ENCODE results near the gene PPP1R1C. TPM values are rescaled to one million over a fixed set of nuclear protein-coding genes. Genes with fewer than 3 reads are reported as not detected.
"Not testable (repeated sequence)": the region's sequence is repeated elsewhere in the genome, so short reads cannot be mapped to it uniquely, and the experiment has no call there.

The PPP1R1C gene
- total and polyA plus RNA-seq, 10 donors: 0.24 to 0.48 (median 0.32) TPM; not detected in 5

DNA sequence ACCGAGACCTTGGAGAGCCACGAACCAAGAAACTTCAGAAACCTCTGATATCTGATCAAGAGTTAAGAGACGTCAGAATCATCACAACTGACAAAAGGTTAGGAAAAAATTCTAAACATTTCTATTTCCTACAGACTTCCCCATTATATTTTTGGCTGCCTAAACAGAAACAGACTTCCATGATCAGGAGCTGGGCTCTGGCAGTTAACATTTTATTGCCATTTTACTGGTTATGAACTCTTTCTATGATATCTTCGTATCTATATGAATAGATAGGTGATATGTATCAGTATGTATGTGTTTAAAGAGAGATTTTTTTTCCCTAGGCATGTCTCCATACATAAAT, 31.1 kb upstream of the PPP1R1C start:
- intact Hi-C loops (cut with DNase I; ENCODE audit: low total_unique reads): no loop called here
- H3K4me3 ChIP-seq: peak overlapping the region in 2 of 8 donors; percentile 25 to 61

DNA sequence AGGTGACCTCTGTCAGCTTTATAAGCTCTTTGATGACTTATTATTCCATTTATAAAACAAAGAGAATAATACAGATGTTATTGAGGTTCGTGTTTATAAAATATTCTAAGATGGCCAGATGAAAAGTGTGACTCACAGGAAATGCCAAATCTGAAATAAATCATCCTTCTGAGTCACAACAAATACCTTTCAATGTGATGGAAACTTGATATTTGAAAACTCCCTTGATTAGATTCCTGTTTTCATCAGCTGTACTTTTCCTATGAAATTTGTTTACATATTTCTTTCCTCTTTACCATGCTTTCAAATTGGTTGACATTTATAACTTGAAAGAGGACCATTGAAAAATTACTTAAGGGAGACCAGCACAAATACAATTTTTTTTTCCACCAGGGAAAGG, 30.6 kb upstream of the PPP1R1C start:
- intact Hi-C loops (cut with DNase I; ENCODE audit: low total_unique reads): no loop called here
- no peak for DNase-seq
- Histone ChIP-seq H3K4me3 (no peak overlapping the region), H3K27ac (no peak overlapping the region), H3K4me1 (peaks cover 0 to 12% (median 5%) of the 10 kb centered on the region in 6 donors), H3K9me3 (no peaks in the 10 kb centered on the region), H3K27me3 (replicated peaks in 1 of 7) (no peaks in the 10 kb centered on the region), H3K36me3 (no peaks in the 10 kb centered on the region)
- WGBS, 5 donors: 27 to 43% (median 41%) methylated on average over 1 of the region's 1 CpG
- TF ChIP-seq, protein P1, sequence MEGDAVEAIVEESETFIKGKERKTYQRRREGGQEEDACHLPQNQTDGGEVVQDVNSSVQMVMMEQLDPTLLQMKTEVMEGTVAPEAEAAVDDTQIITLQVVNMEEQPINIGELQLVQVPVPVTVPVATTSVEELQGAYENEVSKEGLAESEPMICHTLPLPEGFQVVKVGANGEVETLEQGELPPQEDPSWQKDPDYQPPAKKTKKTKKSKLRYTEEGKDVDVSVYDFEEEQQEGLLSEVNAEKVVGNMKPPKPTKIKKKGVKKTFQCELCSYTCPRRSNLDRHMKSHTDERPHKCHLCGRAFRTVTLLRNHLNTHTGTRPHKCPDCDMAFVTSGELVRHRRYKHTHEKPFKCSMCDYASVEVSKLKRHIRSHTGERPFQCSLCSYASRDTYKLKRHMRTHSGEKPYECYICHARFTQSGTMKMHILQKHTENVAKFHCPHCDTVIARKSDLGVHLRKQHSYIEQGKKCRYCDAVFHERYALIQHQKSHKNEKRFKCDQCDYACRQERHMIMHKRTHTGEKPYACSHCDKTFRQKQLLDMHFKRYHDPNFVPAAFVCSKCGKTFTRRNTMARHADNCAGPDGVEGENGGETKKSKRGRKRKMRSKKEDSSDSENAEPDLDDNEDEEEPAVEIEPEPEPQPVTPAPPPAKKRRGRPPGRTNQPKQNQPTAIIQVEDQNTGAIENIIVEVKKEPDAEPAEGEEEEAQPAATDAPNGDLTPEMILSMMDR (IDR thresholded peaks at IDR 0.05 in 8 of 11, conservative IDR thresholded peaks at IDR 0.05 in 3 of 11): no peak
- TF ChIP-seq POLR2A (IDR thresholded peaks at IDR 0.05): no peak
- no peak for TF ChIP-seq POLR2AphosphoS5 (IDR thresholded peaks at IDR 0.05)

More for the DNA sequence above, 31.1 kb upstream of the PPP1R1C start:
- WGBS, 5 donors: 21 to 24% (median 22%) methylated on average over 4 of the region's 4 CpGs
- DNase-seq: no peak
- H3K9me3 ChIP-seq: no peaks in the 10 kb centered on the region
- peak overlapping the region in 1 of 8 donors; percentile 51 for H3K27ac ChIP-seq
- H3K4me1 ChIP-seq: peaks cover 0 to 12% (median 5%) of the 10 kb centered on the region in 6 donors
- no peaks in the 10 kb centered on the region for H3K36me3 ChIP-seq
- TF ChIP-seq, protein P1 (IDR thresholded peaks at IDR 0.05 in 8 of 11, conservative IDR thresholded peaks at IDR 0.05 in 3 of 11): peak in 5 of 11 experiments; percentile 2 to 39 (median 16)
- no peak for TF ChIP-seq POLR2A (IDR thresholded peaks at IDR 0.05)
- H3K27me3 ChIP-seq (replicated peaks in 1 of 7): no peaks in the 10 kb centered on the region

DNA sequence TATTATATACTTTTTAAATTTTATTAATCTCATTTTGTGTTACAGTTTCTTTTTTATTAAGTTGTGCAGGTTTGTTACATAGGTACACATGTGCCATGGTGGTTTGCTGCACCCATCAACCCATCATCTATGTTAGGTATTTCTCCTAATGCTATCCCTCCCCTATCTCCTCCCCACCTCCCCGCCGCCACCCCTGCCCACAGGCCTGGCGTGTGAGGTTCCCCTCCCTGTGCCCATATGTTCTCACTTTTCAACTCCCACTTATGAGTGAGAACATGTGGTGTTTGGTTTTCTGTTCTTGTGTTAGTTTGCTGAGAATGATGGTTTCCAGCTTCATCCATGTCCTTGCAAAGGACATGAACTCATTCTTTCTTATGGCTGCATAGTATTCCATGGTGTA, 29.8 kb upstream of the PPP1R1C start:
- H3K27ac ChIP-seq; H3K36me3 ChIP-seq; H3K27me3 ChIP-seq (replicated peaks in 1 of 7); intact Hi-C loops (cut with DNase I; ENCODE audit: low total_unique reads); DNase-seq; H3K9me3 ChIP-seq; H3K4me3 ChIP-seq: not testable (repeated sequence)
- peaks cover 0 to 12% (median 5%) of the 10 kb centered on the region in 6 donors for H3K4me1 ChIP-seq
- 87 to 95% (median 88%) methylated on average over 3 of the region's 3 CpGs for WGBS, 5 donors

DNA sequence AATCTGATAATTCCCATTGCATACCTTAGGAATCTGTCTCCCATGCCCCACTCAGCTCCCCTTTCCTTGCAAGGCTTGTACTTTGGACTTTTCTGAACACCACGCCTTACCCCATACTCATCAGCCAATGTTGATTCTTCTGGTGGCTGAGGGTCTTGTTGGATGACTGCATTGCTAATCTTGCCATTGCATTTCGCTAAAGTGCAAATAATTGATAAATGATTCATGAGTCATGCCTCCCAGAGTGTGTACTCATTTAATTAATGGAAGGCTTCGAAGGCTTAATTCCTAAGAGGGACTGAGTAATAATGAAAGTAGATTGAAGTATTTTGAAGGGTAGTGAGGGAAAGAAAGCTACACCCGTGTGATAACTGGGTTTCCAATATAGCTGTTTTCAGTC, 28.0 kb upstream of the PPP1R1C start:
- Histone ChIP-seq H3K36me3 (no peaks in the 10 kb centered on the region), H3K4me3 (no peak overlapping the region), H3K9me3 (no peaks in the 10 kb centered on the region), H3K27ac (no peak overlapping the region), H3K4me1 (peaks cover 0 to 12% (median 5%) of the 10 kb centered on the region in 6 donors), H3K27me3 (replicated peaks in 1 of 7) (no peaks in the 10 kb centered on the region)
- TF ChIP-seq POLR2AphosphoS5 (IDR thresholded peaks at IDR 0.05) (no peak), POLR2A (IDR thresholded peaks at IDR 0.05) (no peak)
- TF ChIP-seq, protein P1 (IDR thresholded peaks at IDR 0.05 in 8 of 11, conservative IDR thresholded peaks at IDR 0.05 in 3 of 11): no peak
- WGBS, 5 donors: 75 to 87% (median 76%) methylated on average over 4 of the region's 4 CpGs
- no peak for DNase-seq
- intact Hi-C loops (cut with DNase I; ENCODE audit: low total_unique reads): no loop called here

DNA sequence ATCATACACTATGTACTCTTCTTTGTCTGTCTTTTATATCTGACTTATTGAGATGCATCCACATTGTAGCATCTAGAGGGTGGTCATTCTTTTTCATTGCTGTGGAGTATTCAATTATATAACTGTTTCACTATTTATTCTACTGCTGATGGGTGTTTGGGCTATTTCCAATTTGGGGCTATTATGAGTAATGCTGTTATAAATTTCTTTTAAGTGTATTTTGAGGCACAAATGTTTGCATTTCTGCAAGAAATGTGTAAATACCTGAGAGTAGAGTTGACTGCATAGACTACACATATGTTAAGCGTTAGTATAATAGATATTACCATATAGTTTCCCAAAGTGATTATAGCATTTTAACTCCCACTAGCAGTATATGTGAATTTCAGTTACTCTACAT, 26.9 kb upstream of the PPP1R1C start:
- 90 to 98% (median 95%) methylated on average over 1 of the region's 1 CpG for WGBS, 5 donors
- no peaks in the 10 kb centered on the region for H3K9me3 ChIP-seq
- no peaks in the 10 kb centered on the region for H3K36me3 ChIP-seq
- no peak for DNase-seq
- H3K4me1 ChIP-seq: peaks cover 0 to 12% (median 5%) of the 10 kb centered on the region in 6 donors
- H3K4me3 ChIP-seq: no peak overlapping the region
- H3K27ac ChIP-seq: no peak overlapping the region
- intact Hi-C loops (cut with DNase I; ENCODE audit: low total_unique reads): no loop called here
- TF ChIP-seq, protein P1 (IDR thresholded peaks at IDR 0.05 in 8 of 11, conservative IDR thresholded peaks at IDR 0.05 in 3 of 11): no peak
- no peak for TF ChIP-seq POLR2A (IDR thresholded peaks at IDR 0.05)
- TF ChIP-seq POLR2AphosphoS5 (IDR thresholded peaks at IDR 0.05): no peak
- no peaks in the 10 kb centered on the region for H3K27me3 ChIP-seq (replicated peaks in 1 of 7)

All from spleen (tissue), 11 donors.